Umbilical cord (tissue), 2 donors: ENCODE measurements around the gene C12orf60. TPM values are rescaled to one million over a fixed set of nuclear protein-coding genes. Genes with fewer than 3 reads are reported as not detected.
A peak's percentile ranks its signal among the peaks of the same experiment; 100 is the strongest.

Experiments
- DNase-seq: peaks from one replicate; pipeline ENCODE4 v3.0.0-alpha.2; 2015; ENCODE audit warnings: low spot score
- total RNA-seq: library from RNA; depleted of rRNA; stranded (reverse); fragments of >200 nt; gene quantifications from one replicate; pipeline ENCODE4 v1.2.3, GENCODE V29; 2014; ENCODE audit warnings: low replicate concordance; ENCODE audit not compliant: insufficient read depth

C12orf60 gene
- total RNA-seq, 1 donor from 2014 or later, result 3.6 TPM

GRCh38 chr12:14776236-14776961, 27.1 kb upstream of the C12orf60 start:
- peak; percentile 50 for DNase-seq

GRCh38 chr12:14777271-14777670, 26.2 kb upstream of the C12orf60 start:
- no peak for DNase-seq

DNA sequence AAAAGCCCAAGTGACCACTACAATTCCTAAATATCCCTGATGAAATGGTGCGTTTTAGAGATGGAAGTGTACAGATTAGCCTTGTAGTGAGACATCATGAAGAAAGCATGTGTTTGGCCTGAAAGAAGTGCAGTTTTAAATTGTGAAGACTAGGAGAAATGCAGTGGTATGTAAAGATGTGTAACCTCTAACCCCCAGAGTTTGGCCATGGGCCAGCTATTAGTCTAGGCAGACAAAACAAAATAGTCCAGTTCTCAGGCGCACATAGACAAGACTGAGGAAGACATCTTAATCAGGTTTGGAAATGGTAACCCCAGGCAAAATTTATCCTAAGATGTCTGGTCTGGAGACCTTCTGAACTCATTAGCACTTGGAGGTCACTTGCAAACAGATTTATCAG, 23.6 kb upstream of the C12orf60 start:
- no peak for DNase-seq

DNA sequence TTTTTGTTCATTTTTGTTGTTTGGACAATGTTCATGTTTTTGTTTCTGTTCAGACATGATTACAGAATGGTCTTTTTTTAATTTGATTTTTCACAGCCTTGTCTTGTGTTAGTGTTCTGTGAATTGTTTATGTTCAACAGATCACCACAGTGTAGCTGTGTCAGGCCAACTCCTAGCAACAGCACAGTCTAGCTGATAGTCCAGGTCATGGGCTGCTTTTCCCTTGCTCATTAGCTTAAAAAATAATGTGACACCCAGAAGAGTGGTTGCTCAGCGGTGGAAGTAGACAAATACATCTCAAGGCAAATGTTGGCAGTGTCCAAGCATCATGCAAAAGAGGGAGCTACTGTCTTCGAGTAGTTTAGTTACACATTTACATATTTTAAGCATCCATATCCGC, 22.6 kb upstream of the C12orf60 start:
- no peak for DNase-seq

- DNase-seq, result no peak
Measured at GRCh38 chr12:14781563-14781962, 21.9 kb upstream of the C12orf60 start.

GRCh38 chr12:14782756-14783155, 20.7 kb upstream of the C12orf60 start:
- no peak for DNase-seq

GRCh38 chr12:14784471-14784870, 19.0 kb upstream of the C12orf60 start:
- DNase-seq, result no peak

DNA sequence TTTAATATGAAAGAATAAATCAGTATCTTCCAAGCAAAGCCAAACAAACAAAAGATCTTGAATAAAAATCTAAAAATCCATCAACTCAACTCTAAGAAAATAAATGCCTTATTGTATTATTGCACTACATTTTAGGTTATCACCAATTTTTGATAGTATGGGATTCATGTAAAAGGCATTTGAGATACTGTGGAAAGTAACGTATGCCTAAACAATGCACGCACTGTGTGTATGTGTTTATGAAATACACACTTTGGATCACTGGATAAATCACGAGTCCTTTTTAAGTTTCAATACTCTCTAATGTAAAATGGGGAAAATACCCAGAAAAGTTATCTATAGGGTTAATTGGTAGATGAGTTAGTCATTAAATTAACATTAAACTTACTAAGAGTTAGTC, 17.9 kb upstream of the C12orf60 start:
- no peak for DNase-seq

DNA sequence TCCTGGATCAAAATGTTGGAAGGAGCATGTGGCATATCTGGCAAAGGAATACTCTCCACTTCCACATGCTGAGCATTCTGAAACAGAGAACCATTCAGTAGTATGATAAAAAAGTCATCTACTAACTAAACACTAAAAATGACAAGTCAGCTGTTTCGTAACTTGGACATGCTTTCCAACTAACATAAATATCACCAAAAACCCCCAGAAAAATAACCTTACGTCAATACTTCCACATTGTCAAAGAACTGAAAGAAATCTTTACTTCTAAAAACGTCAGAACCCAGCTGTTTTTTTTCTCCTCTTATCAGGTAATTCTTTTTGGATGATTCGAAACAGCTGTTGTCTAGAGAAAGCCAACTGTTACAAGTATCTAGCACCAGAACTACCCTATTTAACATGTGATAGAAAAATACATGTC, 8.4 kb upstream of the C12orf60 start:
- DNase-seq, result peak; percentile 37

DNA sequence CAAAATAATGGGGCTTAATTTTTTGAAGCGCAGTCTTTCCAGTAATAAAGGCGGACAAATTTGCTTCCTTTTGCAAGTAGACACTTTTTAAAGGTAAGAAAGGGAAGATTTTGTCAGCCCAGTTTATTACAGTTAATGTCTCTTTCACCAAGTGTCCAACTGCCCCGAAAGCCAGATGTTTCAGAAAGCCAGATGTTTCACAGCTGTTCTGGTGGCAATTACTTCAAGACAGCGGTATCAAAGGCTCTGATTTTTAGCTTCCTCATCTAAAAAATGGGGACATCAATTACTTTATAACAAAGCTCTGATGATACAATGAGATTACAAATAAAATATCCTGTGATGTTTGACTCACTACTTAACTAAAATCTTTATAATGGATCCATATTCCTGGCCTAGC, 1.2 kb upstream of the C12orf60 start:
- no peak for DNase-seq

DNA sequence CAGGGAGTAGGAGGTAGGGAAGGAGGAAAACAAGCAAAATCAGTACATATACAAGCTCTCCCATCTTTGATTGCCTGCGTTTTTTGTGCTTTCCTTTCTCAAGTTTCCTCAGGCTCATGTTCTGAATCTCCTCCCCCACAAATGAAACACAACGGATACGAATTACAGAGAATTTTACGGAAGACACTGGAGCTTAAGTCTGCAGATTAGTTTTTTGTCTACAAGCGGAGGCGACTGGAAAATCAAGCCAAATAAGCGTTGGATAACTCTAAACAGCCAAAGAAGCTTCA, 804 bp upstream of the C12orf60 start:
- DNase-seq, result peak; percentile 73

- no peak for DNase-seq
Measured at GRCh38 chr12:14803830-14804160, 325 bp downstream of the C12orf60 start.

GRCh38 chr12:14810167-14810952, 6.9 kb downstream of the C12orf60 start:
- DNase-seq, result no peak

DNA sequence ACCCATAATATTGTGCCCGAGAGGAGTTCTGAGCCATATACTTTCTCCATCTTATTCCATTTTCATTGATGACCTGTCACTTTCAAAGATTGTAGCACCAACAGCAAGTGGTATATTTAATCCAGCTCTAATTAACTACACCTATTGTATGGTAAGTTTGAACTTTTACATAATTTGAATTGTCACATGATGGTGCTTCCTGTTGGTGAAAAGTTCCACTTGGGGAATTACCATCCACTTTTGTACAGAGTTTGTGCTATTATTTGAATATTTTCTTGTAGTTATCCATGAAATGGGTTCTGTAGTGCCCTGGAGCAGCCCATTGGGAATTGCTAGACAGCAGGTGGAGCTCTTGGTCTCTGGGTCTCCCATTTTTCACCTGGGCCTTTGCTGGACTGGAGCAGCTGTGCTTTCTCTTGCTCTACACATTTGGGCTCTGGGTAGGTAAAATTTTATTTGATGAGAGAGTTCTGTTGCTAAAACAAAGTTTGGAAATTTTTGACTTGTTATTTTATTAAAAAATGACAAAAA, 7.5 kb downstream of the C12orf60 start:
- no peak for DNase-seq

DNA sequence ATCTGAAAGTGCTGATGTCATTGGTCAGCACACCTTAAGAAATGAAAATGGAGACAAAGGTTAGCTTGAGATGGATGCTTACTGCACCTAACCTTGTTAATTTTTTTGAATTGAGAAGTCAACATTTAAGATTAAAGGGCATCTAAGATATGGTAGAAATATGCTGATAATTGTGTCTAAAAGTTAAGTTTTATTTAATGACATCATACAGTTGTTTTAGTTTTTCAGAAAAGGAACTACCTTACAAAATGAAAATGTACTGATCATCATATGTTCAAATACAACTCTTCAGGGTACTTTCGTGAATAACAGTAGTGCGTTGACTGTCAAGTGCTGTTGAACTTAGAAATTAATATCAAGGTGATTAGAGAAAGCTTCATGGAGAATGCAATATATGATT, 8.0 kb downstream of the C12orf60 start:
- no peak for DNase-seq

GRCh38 chr12:14814014-14814413, 10.5 kb downstream of the C12orf60 start, which contains the start of gene SMCO3:
Gene SMCO3, minus strand, starts transcription at chr12:14814182. Its CDS starts 7,502 bp downstream, at chr12:14806680.
- DNase-seq, result peak; percentile 72

- DNase-seq, result no peak
Measured at GRCh38 chr12:14824012-14824634, 20.7 kb downstream of the C12orf60 start.

GRCh38 chr12:14825256-14825655, 21.8 kb downstream of the C12orf60 start:
- no peak for DNase-seq

- DNase-seq, result no peak
Measured at GRCh38 chr12:14826491-14826890, 23.0 kb downstream of the C12orf60 start.

GRCh38 chr12:14827043-14827442, 23.6 kb downstream of the C12orf60 start:
- no peak for DNase-seq

- no peak for DNase-seq
Measured at GRCh38 chr12:14828892-14829291, 25.4 kb downstream of the C12orf60 start.

DNA sequence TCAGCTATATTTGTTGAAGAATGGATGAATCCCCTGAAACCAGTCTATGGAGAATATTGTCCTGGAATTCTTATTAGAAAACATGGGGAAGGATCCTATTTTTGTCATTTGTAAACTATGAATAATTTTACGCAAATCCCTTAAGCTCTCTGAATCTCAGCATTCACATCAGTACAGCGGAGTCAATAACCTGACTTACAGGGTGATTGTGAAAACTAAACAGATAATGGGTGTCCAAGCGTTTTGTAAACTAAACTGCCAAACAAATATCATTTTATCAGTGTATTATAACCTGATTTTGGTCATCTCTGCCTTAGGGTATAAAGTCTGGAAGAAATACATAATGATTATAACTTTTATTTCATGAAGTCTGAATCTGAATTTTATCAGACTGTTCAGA, 29.9 kb downstream of the C12orf60 start:
- no peak for DNase-seq

- peak; percentile 52 for DNase-seq
Measured at GRCh38 chr12:14833952-14834351, 30.5 kb downstream of the C12orf60 start.
